ENCODE results near the gene PITPNM1. TPM values are rescaled to one million over a fixed set of nuclear protein-coding genes. Genes with fewer than 3 reads are reported as not detected.
"Not testable (repeated sequence)": the region's sequence is repeated elsewhere in the genome, so short reads cannot be mapped to it uniquely, and the experiment has no call there.

Gene PITPNM1
- total RNA-seq, 5 donors from 2014 or later (not counting 1 experiment from before 2014, with no cell fraction given) = 74.2 to 167 (median 149) TPM

GRCh38 chr11:67511558-67511957 lies 6.4 kb upstream of the PITPNM1 start:
- H3K9me3 Mint-ChIP-seq; H3K9me3 ChIP-seq; POLR2A ChIA-PET; H3K27ac Mint-ChIP-seq; H3K27ac ChIP-seq (ENCODE audit: low read length); H3K4me3 ChIP-seq (ENCODE audit: control insufficient read depth in 1 of 2, extremely low read depth in 1 of 2, low read length in 1 of 2); ATAC-seq (replicated peaks in 1 of 4); H3K4me3 Mint-ChIP-seq; H3K36me3 Mint-ChIP-seq; DNase-seq; H3K36me3 ChIP-seq (ENCODE audit: control insufficient read depth in 2 of 2, extremely low read depth in 1 of 2, insufficient read depth in 1 of 2, low read length in 1 of 2): not testable (repeated sequence)
- Histone ChIP-seq H3K27me3 (replicated peaks in 1 of 2; ENCODE audit: control insufficient read depth in 2 of 2, extremely low read depth in 1 of 2, insufficient read depth in 2 of 2, low read length in 1 of 2) (peaks cover 0 to 28% of the 10 kb centered on the region in 2 experiments), H3K4me1 (ENCODE audit: control insufficient read depth in 1 of 2, extremely low read depth in 1 of 2, insufficient read depth in 2 of 2, low read length in 2 of 2) (peaks cover 2 to 22% of the 10 kb centered on the region in 2 experiments)
- CTCF ChIA-PET = interaction anchor here in 1 of 2 donors (0.6 kb wide), 1 partner anchor 1778 kb away, joined by 5 read pairs; no protein-coding TSS in a partner anchor
- peaks cover 16 to 22% (median 19%) of the 10 kb centered on the region in 3 donors for H3K4me1 Mint-ChIP-seq
- 83% methylated on average over 2 of the region's 4 CpGs for WGBS (ENCODE audit: insufficient coverage)
- H3K27me3 Mint-ChIP-seq = peaks cover 0 to 16% of the 10 kb centered on the region in 2 donors

- Mint-ChIP-seq H3K4me3 (peak overlapping the region in 1 of 3 donors; percentile 94), H3K9me3 (no peaks in the 10 kb centered on the region), H3K27me3 (peaks cover 0 to 14% of the 10 kb centered on the region in 2 donors), H3K36me3 (peaks cover 3% of the 10 kb centered on the region), H3K27ac (no peak overlapping the region), H3K4me1 (peaks cover 28 to 34% (median 32%) of the 10 kb centered on the region in 3 donors)
- no peaks in the 10 kb centered on the region for H3K9me3 ChIP-seq
- POLR2A ChIA-PET = no interaction called here
- ATAC-seq (replicated peaks in 1 of 4) (no peak), DNase-seq (no peak)
- CTCF ChIA-PET = interaction anchor here in 1 of 2 donors (0.7 kb wide), 1 partner anchor 118 kb away, joined by 3 read pairs; the partner anchor contains the start of gene RAD9A
- no CpG with 5 or more reads among the region's 3 CpGs for WGBS (ENCODE audit: insufficient coverage)
- peaks cover 10 to 36% of the 10 kb centered on the region in 2 experiments for H3K4me1 ChIP-seq (ENCODE audit: control insufficient read depth in 1 of 2, extremely low read depth in 1 of 2, insufficient read depth in 2 of 2, low read length in 2 of 2)
- no peak overlapping the region for H3K4me3 ChIP-seq (ENCODE audit: control insufficient read depth in 1 of 2, extremely low read depth in 1 of 2, low read length in 1 of 2)
- no peak overlapping the region for H3K27ac ChIP-seq (ENCODE audit: low read length)
- H3K36me3 ChIP-seq (ENCODE audit: control insufficient read depth in 2 of 2, extremely low read depth in 1 of 2, insufficient read depth in 1 of 2, low read length in 1 of 2) = peaks cover 0 to 9% of the 10 kb centered on the region in 2 donors
- H3K27me3 ChIP-seq (replicated peaks in 1 of 2; ENCODE audit: control insufficient read depth in 2 of 2, extremely low read depth in 1 of 2, insufficient read depth in 2 of 2, low read length in 1 of 2) = peaks cover 0 to 17% of the 10 kb centered on the region in 2 experiments
Measured at GRCh38 chr11:67510023-67510345, 4.8 kb upstream of the PITPNM1 start.

- under 1% methylated on average over 52 of the region's 57 CpGs for WGBS (ENCODE audit: insufficient coverage)
Measured at GRCh38 chr11:67508486-67509121, 3.4 kb upstream of the PITPNM1 start.

GRCh38 chr11:67507864-67508485 lies 2.8 kb upstream of the PITPNM1 start, which contains the start of gene CDK2AP2:
CDK2AP2 (minus strand) TSS chr11:67508162; CDS start chr11:67508082, 80 bp downstream.
- Histone ChIP-seq H3K27me3 (replicated peaks in 1 of 2; ENCODE audit: control insufficient read depth in 2 of 2, extremely low read depth in 1 of 2, insufficient read depth in 2 of 2, low read length in 1 of 2) (peaks cover 0 to 15% of the 10 kb centered on the region in 2 experiments), H3K4me3 (ENCODE audit: control insufficient read depth in 1 of 2, extremely low read depth in 1 of 2, low read length in 1 of 2) (peak within 1 kb of the TSS; percentile 76 to 77), H3K4me1 (ENCODE audit: control insufficient read depth in 1 of 2, extremely low read depth in 1 of 2, insufficient read depth in 2 of 2, low read length in 2 of 2) (peaks cover 10 to 51% of the 10 kb centered on the region in 2 experiments), H3K27ac (ENCODE audit: low read length) (peak within 1 kb of the TSS; percentile 92), H3K36me3 (ENCODE audit: control insufficient read depth in 2 of 2, extremely low read depth in 1 of 2, insufficient read depth in 1 of 2, low read length in 1 of 2) (peaks cover 0 to 11% of the 10 kb centered on the region in 2 donors), H3K9me3 (no peaks in the 10 kb centered on the region)
- Mint-ChIP-seq H3K4me3 (peak within 1 kb of the TSS; percentile 84 to 94 (median 87)), H3K9me3 (no peaks in the 10 kb centered on the region), H3K27me3 (peaks cover 0 to 6% of the 10 kb centered on the region in 2 donors), H3K27ac (peak within 1 kb of the TSS; percentile 94 to 95), H3K36me3 (peaks cover 4% of the 10 kb centered on the region), H3K4me1 (peaks cover 32 to 44% (median 39%) of the 10 kb centered on the region in 3 donors)
- ATAC-seq (replicated peaks in 1 of 4) (peak; percentile 78 to 82 (median 80)), DNase-seq (peak; percentile 90 to 99 (median 97))
- ChIA-PET CTCF (interaction anchor here in 1 of 2 donors (1.5 kb wide), 1 partner anchor 156 kb away, joined by 4 read pairs; no protein-coding TSS in a partner anchor), POLR2A (interaction anchor here in 1 of 2 donors (0.6 kb wide), 1 partner anchor 47 kb away, joined by 3 read pairs; no protein-coding TSS in a partner anchor)
- WGBS (ENCODE audit: insufficient coverage) = 0% methylated on average over 57 of the region's 57 CpGs

More at GRCh38 chr11:67508486-67509121, 3.4 kb upstream of the PITPNM1 start:
- Mint-ChIP-seq H3K9me3 (no peaks in the 10 kb centered on the region), H3K4me3 (peak overlapping the region; percentile 84 to 94 (median 87)), H3K27me3 (peaks cover 0 to 6% of the 10 kb centered on the region in 2 donors), H3K4me1 (peaks cover 28 to 39% (median 33%) of the 10 kb centered on the region in 3 donors), H3K36me3 (peaks cover 3% of the 10 kb centered on the region), H3K27ac (peak overlapping the region; percentile 90 to 95)
- Histone ChIP-seq H3K4me3 (ENCODE audit: control insufficient read depth in 1 of 2, extremely low read depth in 1 of 2, low read length in 1 of 2) (peak overlapping the region; percentile 76 to 77), H3K27me3 (replicated peaks in 1 of 2; ENCODE audit: control insufficient read depth in 2 of 2, extremely low read depth in 1 of 2, insufficient read depth in 2 of 2, low read length in 1 of 2) (peaks cover 0 to 15% of the 10 kb centered on the region in 2 experiments), H3K4me1 (ENCODE audit: control insufficient read depth in 1 of 2, extremely low read depth in 1 of 2, insufficient read depth in 2 of 2, low read length in 2 of 2) (peaks cover 10 to 44% of the 10 kb centered on the region in 2 experiments), H3K36me3 (ENCODE audit: control insufficient read depth in 2 of 2, extremely low read depth in 1 of 2, insufficient read depth in 1 of 2, low read length in 1 of 2) (peaks cover 0 to 9% of the 10 kb centered on the region in 2 donors), H3K27ac (ENCODE audit: low read length) (peak overlapping the region; percentile 92), H3K9me3 (no peaks in the 10 kb centered on the region)
- ChIA-PET POLR2A (interaction anchor here in 1 of 2 donors (0.6 kb wide), 1 partner anchor 47 kb away, joined by 3 read pairs; no protein-coding TSS in a partner anchor), CTCF (interaction anchor here in 1 of 2 donors (1.5 kb wide), 1 partner anchor 157 kb away, joined by 4 read pairs; no protein-coding TSS in a partner anchor)
- peak; percentile 51 to 53 (median 52) for ATAC-seq (replicated peaks in 1 of 4)
- DNase-seq = peak; percentile 95 to 100 (median 99)

GRCh38 chr11:67507242-67507863 lies 2.2 kb upstream of the PITPNM1 start:
- CTCF ChIA-PET = interaction anchor here in 1 of 2 donors (1.5 kb wide), 1 partner anchor 156 kb away, joined by 4 read pairs; no protein-coding TSS in a partner anchor
- Mint-ChIP-seq H3K36me3 (peaks cover 7% of the 10 kb centered on the region), H3K9me3 (no peaks in the 10 kb centered on the region), H3K4me1 (peaks cover 37 to 48% (median 44%) of the 10 kb centered on the region in 3 donors), H3K27ac (peak overlapping the region; percentile 94 to 95), H3K27me3 (peaks cover 0 to 6% of the 10 kb centered on the region in 2 donors), H3K4me3 (peak overlapping the region; percentile 84 to 94 (median 87))
- H3K36me3 ChIP-seq (ENCODE audit: control insufficient read depth in 2 of 2, extremely low read depth in 1 of 2, insufficient read depth in 1 of 2, low read length in 1 of 2) = peaks cover 0 to 17% of the 10 kb centered on the region in 2 donors
- ATAC-seq (replicated peaks in 1 of 4) (no peak), DNase-seq (peak in 5 of 35 experiments; percentile 15 to 26 (median 19))
- H3K27ac ChIP-seq (ENCODE audit: low read length) = peak overlapping the region; percentile 92
- peak overlapping the region; percentile 76 to 77 for H3K4me3 ChIP-seq (ENCODE audit: control insufficient read depth in 1 of 2, extremely low read depth in 1 of 2, low read length in 1 of 2)
- POLR2A ChIA-PET = no interaction called here
- H3K4me1 ChIP-seq (ENCODE audit: control insufficient read depth in 1 of 2, extremely low read depth in 1 of 2, insufficient read depth in 2 of 2, low read length in 2 of 2) = peaks cover 10 to 55% of the 10 kb centered on the region in 2 experiments
- H3K27me3 ChIP-seq (replicated peaks in 1 of 2; ENCODE audit: control insufficient read depth in 2 of 2, extremely low read depth in 1 of 2, insufficient read depth in 2 of 2, low read length in 1 of 2) = peaks cover 0 to 11% of the 10 kb centered on the region in 2 experiments
- 13% methylated on average over 31 of the region's 33 CpGs for WGBS (ENCODE audit: insufficient coverage)
- H3K9me3 ChIP-seq = no peaks in the 10 kb centered on the region
